NCI-H2171 (cell line): ENCODE measurements around the gene MLH3.

ENCODE experiments used
- DNase-seq: peaks from one replicate; lab custom pipeline; 2025; lab: John Stamatoyannopoulos, UW

MLH3 gene

DNA sequence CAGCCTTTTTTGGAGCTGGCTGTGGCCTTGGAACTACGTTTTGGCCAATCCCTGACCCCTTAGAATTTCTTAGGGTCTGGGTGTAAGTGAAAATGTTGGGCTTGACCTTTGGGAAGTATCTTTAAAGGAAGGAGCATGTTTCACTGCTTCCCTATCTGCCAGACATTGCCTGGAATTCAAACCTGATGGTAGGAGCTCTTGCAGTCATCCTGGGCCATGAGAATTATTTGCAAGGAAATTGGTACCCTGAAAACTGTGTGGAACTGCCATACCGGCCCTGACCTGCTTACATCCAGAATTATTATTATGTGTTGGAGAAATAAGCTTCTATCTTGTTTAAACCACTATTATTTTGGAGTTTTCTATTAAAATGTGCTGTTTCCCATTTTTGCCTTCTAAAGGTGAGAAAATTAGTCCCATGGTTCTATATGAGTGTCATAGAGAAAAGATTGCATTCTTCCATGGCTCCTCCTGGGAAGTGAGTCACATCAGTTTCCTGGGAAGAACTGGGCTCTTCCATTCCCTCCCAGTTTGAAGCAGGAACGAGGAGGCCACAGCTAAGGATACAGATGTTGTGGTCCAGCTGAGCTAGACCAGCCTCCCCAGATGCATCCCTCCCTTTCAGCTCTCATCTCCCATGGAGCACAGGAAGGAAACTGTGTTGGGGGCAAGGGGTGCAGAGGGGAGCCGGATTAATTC is 86.3 kb downstream of the MLH3 start:
- no peak for DNase-seq
